Omental fat pad (tissue), 4 donors: Measurements from ENCODE around the gene ENO2. TPM values are rescaled to one million over a fixed set of nuclear protein-coding genes. Genes with fewer than 3 reads are reported as not detected.
A peak's percentile ranks its signal among the peaks of the same experiment; 100 is the strongest.

Experiments used
- ATAC-seq: fragments of 150-250 bp; one replicate; pipeline ENCODE4 v1.9.1; 2016; ENCODE audit warnings: mild to moderate bottlenecking, moderate library complexity; ENCODE audit not compliant: low FRiP score
- DNase-seq: peaks from one replicate; pipeline ENCODE4 v3.0.0-alpha.2; 2019; ENCODE audit warnings: low spot score
- total RNA-seq, 4 donors: library from RNA; depleted of rRNA; stranded (reverse); fragments of >200 nt; gene quantifications; one replicate each; pipeline ENCODE4 v1.1.0, GENCODE V29; 2016
- TF ChIP-seq, protein P1 (sequence below), 3 donors: fragments of 450-650 bp; IDR thresholded peaks; one replicate each; pipeline ENCODE4 v1.5.1; 2016 to 2017; ENCODE audit warnings: antibody characterized with exemption in 3 of 3, mild to moderate bottlenecking in 3 of 3, moderate library complexity in 2 of 3

The ENO2 gene
- total RNA-seq, 4 donors from 2014 or later = 3.5 to 14.3 (median 5.2) TPM

DNA sequence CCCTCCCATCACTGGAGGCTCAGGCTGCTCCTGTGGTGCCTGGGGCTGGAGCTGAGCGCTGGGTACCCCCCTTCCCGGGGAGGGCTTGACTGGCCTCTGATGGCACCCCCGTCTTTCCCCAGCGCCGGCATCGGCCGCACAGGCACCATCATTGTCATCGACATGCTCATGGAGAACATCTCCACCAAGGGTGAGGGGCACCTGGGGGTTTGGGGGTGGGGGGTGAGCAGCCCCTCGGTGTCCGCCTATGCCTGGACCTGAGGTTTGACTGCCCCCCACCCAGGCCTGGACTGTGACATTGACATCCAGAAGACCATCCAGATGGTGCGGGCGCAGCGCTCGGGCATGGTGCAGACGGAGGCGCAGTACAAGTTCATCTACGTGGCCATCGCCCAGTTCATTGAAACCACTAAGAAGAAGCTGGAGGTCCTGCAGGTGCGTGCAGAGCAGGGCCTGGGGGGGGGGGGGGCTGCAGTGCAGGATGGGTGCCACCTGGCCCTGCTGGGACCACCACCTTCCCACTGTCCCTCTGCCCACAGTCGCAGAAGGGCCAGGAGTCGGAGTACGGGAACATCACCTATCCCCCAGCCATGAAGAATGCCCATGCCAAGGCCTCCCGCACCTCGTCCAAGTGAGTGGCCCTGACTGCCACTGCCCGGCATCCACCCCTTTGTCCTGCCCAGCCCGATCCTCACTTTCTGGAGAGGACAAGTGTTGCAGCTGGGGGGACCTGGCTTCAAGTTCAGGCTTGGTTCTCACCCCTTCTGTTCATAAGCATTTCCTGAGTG, 45.6 kb downstream of the ENO2 start:
- DNase-seq (no peak), ATAC-seq (no peak)
- TF ChIP-seq, protein P1, sequence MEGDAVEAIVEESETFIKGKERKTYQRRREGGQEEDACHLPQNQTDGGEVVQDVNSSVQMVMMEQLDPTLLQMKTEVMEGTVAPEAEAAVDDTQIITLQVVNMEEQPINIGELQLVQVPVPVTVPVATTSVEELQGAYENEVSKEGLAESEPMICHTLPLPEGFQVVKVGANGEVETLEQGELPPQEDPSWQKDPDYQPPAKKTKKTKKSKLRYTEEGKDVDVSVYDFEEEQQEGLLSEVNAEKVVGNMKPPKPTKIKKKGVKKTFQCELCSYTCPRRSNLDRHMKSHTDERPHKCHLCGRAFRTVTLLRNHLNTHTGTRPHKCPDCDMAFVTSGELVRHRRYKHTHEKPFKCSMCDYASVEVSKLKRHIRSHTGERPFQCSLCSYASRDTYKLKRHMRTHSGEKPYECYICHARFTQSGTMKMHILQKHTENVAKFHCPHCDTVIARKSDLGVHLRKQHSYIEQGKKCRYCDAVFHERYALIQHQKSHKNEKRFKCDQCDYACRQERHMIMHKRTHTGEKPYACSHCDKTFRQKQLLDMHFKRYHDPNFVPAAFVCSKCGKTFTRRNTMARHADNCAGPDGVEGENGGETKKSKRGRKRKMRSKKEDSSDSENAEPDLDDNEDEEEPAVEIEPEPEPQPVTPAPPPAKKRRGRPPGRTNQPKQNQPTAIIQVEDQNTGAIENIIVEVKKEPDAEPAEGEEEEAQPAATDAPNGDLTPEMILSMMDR (IDR thresholded peaks at IDR 0.05) = no peak

DNA sequence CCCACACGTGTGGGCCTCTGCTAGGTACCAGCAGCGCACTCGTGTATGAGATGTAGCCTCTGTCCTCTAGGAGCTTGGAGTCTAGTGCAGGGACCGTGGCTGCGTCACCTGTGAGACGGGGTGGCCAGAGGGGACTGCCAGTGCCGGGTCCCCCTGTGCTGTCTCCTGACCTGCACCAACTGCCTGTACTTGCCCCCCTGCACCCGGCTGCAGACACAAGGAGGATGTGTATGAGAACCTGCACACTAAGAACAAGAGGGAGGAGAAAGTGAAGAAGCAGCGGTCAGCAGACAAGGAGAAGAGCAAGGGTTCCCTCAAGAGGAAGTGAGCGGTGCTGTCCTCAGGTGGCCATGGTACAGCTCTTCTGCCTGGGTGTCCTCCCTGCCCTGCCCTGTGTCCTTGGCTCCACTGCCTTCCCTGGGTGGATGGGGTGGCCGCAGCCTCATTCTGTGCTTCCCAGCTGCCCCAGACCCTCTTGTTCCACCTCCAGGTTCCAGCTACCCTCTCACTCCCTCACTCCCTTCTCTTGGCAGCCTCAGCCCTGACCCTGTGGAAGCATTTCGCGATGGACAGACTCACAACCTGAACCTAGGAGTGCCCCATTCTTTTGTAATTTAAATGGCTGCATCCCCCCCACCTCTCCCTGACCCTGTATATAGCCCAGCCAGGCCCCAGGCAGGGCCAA, 46.4 kb downstream of the ENO2 start:
- DNase-seq = no peak
- TF ChIP-seq, protein P1 (IDR thresholded peaks at IDR 0.05) = no peak
- no peak for ATAC-seq

DNA sequence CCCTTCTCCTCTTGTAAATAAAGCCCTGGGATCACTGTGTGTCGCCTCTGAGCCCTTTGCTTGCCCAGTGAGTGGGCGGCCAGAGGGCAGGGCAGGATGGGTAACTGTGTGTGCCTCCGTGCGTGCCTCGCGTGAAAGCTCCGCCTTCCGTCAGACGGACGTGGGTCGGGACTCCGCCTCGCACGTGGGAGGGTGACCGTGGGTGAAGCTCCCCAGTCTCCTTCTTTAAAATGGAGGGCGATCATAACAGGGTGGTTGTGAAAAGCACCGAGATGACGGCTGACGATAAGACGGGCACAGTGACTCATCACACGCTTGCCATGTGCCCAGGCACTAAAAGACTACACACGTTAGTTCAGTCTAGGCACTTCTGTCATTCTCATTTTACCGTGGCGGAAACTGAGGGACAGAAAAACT, 46.9 kb downstream of the ENO2 start:
- DNase-seq (no peak), ATAC-seq (peak; percentile 63)
- TF ChIP-seq, protein P1 (IDR thresholded peaks at IDR 0.05) = no peak

DNA sequence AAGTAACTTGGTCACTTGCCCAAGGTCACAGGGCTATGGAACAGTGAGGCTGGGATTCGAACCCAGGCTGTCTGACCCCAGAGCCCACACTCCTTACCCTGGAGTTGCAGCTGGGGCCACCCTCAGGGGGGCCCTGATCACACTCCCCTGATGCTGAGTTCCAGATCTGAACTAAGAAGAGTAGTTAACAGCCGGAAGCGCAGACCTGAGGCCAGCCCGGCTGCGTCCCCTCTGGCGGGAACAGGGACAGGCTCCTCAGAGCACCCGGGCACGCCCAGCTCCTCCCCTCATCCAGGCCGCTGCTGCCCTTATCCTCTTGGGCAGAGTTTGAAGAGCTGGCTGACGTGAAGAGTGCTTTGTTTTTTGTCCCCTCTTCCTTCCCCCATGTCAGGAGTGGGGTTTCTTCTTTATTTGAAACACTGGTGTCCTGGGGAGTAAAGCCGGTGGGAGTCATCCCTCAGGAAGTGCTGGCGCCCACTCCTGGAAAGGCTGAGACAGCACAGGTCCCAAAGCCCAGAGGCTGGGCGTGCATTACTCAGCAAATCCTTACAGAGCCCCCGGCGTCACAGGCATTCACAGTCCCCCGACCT, 47.4 kb downstream of the ENO2 start:
- ATAC-seq (peak; percentile 50), DNase-seq (peak; percentile 54)
- TF ChIP-seq, protein P1 (IDR thresholded peaks at IDR 0.05) = no peak

DNA sequence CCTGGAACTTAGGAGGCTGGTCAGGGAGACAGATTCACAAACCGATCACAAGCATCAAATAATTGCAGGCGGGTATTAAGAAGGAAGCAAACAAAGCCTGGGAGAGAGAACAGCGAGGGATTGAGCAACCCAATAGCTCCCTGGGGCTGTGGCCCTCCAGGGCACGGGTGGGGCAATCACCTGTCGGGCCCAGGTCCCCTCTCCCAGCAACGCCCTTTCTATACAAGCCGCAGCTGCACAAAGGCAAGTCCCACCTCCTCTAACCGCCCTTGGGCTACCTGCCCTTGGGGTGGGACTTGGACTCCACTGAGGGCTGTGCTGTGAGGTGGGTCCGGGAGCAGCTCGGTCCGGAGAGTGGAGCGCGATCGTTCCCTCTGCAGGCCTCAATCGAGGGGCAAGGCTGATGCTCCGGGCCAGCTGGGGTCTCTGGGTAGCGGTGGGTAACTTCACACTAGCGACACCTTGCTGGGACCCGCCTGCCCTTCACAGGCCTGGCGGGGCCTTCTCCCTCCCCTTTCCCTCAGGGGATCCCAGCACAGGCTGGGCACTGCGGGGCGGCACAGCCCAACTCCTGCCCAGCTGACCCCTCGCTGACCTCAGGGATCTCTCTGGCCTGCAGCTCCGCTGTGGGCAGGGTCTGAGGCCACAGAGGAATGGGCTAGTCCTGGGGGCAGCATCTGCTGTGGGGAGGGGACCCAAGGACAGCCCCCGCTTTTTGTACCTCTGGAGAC, 48.1 kb downstream of the ENO2 start:
- ATAC-seq (no peak), DNase-seq (no peak)
- TF ChIP-seq, protein P1 (IDR thresholded peaks at IDR 0.05) = no peak

DNA sequence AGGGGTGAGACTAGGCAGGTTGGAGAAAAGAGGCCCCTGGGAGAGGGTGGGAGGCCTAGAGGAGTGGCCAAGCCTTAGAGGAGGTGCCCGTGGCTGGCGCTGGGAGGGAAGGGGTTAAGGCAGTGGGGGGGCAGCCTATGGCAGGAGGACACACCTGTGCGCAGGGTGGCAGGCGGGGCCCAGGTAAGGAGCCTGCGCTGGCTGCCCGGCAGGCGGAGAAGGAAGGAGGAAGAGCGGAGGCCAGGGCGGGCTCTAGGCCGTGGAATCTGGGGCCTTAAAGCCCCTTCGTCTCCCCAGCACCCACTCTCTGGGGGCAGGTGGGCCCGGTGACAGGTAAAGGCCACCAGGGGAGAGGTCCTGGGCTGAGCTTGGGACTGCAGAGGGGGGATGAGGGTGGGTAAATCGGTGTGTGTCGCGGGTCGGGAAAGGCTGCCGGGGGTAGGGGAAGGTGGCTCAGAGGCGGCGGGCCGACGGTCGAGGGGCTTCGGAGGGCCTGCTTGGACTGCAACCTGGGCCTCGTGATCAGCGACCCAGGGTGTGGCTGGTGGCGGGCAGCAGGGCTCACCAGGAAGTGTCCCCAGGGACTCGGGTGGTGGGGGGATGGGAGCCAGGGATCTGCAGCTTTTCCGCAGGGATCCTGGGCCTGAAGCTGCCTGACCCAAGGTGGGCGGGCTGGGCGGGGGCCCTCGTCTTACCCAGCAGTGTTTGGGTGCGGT, 48.8 kb downstream of the ENO2 start:
- ATAC-seq = no peak
- TF ChIP-seq, protein P1 (IDR thresholded peaks at IDR 0.05) = no peak
- no peak for DNase-seq
